ENCODE data around the gene SLC6A18.
"Not testable (repeated sequence)": the region's sequence is repeated elsewhere in the genome, so short reads cannot be mapped to it uniquely, and the experiment has no call there.

SLC6A18 gene

GRCh38 chr5:1259806-1260480 lies 34.8 kb downstream of the SLC6A18 start:
- no peak for DNase-seq

GRCh38 chr5:1261643-1262042 lies 36.5 kb downstream of the SLC6A18 start:
- no peak for DNase-seq

- no peak for DNase-seq
These were observed 37.2 kb downstream of the SLC6A18 start for GRCh38 chr5:1262381-1262780.

GRCh38 chr5:1264211-1264610 lies 39.0 kb downstream of the SLC6A18 start:
- DNase-seq: no peak

GRCh38 chr5:1265026-1265425 lies 39.8 kb downstream of the SLC6A18 start:
- DNase-seq: no peak

GRCh38 chr5:1265461-1266455 lies 40.6 kb downstream of the SLC6A18 start:
- DNase-seq: no peak

- no peak for DNase-seq
These were observed 41.6 kb downstream of the SLC6A18 start for GRCh38 chr5:1266791-1267190.

- DNase-seq: not testable (repeated sequence)
These were observed 42.3 kb downstream of the SLC6A18 start for GRCh38 chr5:1267464-1267863.

- DNase-seq: no peak
These were observed 42.9 kb downstream of the SLC6A18 start for GRCh38 chr5:1268056-1268455.

GRCh38 chr5:1268666-1269065 lies 43.5 kb downstream of the SLC6A18 start:
- no peak for DNase-seq

GRCh38 chr5:1270426-1270825 lies 45.2 kb downstream of the SLC6A18 start:
- DNase-seq: no peak

GRCh38 chr5:1270933-1271914 lies 46.0 kb downstream of the SLC6A18 start:
- DNase-seq: no peak

GRCh38 chr5:1272201-1272600 lies 47.0 kb downstream of the SLC6A18 start:
- no peak for DNase-seq

GRCh38 chr5:1273745-1274144 lies 48.6 kb downstream of the SLC6A18 start:
- DNase-seq: no peak

- DNase-seq: no peak
These were observed 49.3 kb downstream of the SLC6A18 start for GRCh38 chr5:1274471-1274870.

GRCh38 chr5:1275397-1276391 lies 50.5 kb downstream of the SLC6A18 start:
- DNase-seq: not testable (repeated sequence)

- DNase-seq: no peak
These were observed 51.7 kb downstream of the SLC6A18 start for GRCh38 chr5:1276930-1277329.

- no peak for DNase-seq
These were observed 52.1 kb downstream of the SLC6A18 start for GRCh38 chr5:1277331-1277730.

- no peak for DNase-seq
These were observed 52.6 kb downstream of the SLC6A18 start for GRCh38 chr5:1277781-1278180.

GRCh38 chr5:1278216-1278615 lies 53.0 kb downstream of the SLC6A18 start:
- no peak for DNase-seq

- DNase-seq: no peak
These were observed 53.7 kb downstream of the SLC6A18 start for GRCh38 chr5:1278656-1279442.

Data from DMS 273 treated with DMSO at 0.1 percent for 48 hours (cell line).